HG03135 (cell line): ENCODE measurements around the gene ASH1L.
"Not testable (repeated sequence)": the region's sequence is repeated elsewhere in the genome, so short reads cannot be mapped to it uniquely, and the experiment has no call there.

Experiments used
- ATAC-seq: cut with Tn5 transposase; IDR thresholded peaks from one replicate; pipeline ENCODE4 v1.9.1; 2021; ENCODE audit warnings: mild to moderate bottlenecking, moderate library complexity; ENCODE audit not compliant: unreplicated experiment

Gene ASH1L

DNA sequence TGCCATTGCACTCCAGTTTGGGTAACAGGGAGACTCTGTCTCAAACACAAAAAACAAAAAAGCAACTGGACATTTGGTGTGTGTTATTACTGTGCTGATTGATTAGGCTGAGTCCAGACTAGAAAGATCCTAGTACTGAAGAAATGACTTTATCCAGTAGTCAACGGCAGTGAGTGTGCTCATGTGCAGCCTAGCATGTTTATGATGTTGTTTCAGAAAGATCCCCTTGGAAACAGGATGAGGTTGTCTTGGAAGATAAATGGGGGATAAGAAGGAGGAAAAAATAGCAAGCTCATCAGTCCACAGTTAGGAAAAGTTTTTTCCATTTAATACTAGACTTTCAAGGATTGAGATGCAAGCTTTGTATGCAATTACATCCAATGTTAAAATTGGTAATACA lies 227.6 kb downstream of the ASH1L start:
- ATAC-seq, result no peak

DNA sequence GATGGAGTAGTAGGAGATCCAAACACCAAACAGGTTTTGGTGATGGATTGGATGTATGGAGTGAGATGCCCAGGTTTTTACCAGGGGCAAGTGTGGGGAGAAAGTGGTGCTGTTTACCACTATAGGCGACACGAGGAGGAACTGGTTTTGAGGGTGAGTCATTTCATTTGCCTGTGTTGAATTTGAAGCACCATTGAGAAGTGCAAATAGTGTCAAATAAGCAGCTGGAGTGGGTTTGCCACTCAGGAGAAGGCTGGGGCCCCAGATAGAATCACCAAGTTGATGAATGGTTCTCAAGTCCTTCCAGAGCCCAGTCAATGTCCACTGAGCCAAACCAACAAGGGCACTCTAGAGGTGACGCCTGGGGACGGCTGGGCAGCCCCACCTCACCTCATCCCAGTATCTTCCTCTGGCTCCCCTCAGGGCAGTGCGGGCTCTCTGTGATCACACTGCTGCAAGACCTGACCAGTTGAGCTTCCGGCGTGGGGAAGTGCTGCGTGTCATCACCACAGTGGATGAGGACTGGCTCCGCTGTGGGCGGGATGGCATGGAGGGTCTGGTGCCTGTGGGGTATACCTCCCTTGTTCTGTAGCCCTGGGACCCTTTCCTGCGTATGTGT lies 232.5 kb downstream of the ASH1L start:
- no peak for ATAC-seq

DNA sequence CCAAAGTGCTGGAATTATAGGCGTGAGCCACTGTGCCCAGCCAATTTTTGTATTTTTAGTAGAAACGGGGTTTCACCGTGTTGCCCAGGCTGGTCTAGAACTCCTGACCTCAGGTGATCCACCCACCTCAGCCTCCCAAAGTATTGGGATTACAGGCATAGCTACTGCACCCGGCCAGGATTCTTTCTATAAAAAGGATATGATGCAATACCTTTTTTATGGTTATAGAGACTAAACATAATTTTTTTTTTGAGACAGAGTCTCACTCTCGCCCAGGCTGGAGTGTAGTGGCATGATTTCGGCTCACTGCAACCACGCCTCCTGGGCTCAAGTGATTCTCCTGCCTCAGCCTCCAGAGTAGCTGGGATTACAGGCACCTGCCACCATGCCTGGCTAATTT lies 233.7 kb downstream of the ASH1L start:
- not testable (repeated sequence) for ATAC-seq

DNA sequence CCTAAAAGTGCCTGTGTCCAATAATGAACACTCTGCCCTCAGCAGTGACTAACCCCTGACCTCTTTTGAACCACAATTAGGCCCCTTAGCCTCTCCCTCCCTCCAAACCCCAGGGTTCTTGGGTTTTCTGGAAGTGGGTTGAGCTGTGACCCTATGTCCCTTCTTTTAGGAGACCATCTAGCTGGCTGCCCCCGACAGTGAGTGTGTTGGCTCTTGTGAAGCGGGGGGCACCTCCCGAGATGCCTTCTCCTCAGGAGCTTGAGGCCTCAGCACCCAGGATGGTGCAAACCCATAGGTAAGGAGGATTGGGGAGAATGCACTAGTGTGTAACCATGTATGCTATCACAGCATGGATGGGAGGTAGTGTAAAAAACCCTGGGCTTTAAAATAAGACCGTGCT lies 234.6 kb downstream of the ASH1L start:
- ATAC-seq, result no peak

DNA sequence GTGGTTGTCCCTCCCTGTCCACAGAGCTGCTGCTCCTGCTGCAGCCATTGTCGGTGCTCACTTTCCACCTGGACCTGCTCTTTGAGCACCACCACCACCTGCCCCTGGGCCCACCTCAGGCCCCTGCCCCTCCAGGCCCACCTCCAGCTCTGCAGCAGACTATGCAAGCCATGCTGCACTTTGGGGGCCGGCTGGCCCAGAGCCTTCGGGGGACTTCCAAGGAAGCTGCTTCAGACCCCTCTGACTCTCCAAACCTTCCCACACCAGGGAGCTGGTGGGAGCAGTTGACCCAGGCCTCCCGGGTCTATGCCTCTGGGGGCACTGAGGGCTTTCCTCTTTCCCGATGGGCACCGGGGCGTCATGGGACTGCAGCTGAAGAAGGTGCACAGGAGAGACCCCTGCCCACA lies 236.0 kb downstream of the ASH1L start:
- ATAC-seq, result no peak

DNA sequence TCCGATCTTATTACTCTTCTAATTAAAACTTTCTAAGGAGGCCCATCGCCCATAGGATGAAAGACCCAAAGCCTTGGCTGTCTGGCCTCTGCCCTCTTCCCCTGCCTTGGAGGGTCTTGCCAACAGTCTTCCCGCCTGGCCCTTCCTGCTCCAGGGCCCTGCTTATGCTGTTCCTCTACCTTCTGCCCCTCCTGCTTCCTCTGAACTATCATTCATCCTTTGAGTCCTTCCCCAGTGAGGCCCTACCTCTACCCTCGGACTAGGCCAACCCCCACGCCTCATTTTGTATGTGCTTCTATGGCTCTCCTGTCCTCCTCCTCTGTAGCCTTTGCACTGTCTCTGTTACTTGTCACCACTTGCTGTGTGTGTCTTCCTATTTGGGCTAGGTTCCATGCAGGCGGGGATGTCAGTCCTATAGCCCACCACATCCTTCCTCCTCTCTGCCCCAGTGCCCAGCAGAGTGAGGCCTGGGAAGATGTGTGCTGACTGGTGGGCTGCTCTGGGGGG lies 236.5 kb downstream of the ASH1L start:
- ATAC-seq, result no peak

DNA sequence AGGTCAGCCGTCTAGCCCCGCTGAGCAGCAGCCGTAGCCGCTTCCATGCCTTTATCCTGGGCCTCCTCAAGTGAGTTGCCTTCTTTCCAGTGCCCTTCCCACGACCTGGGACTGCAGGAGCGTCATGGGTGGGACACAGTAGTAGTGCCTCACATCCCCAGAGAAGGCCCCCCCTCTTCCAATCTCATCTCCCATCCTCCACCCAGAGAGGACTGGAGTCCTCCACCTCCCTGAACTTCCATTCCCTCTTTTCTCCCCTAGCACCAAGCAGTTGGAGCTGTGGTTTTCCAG lies 237.1 kb downstream of the ASH1L start:
- ATAC-seq, result no peak

DNA sequence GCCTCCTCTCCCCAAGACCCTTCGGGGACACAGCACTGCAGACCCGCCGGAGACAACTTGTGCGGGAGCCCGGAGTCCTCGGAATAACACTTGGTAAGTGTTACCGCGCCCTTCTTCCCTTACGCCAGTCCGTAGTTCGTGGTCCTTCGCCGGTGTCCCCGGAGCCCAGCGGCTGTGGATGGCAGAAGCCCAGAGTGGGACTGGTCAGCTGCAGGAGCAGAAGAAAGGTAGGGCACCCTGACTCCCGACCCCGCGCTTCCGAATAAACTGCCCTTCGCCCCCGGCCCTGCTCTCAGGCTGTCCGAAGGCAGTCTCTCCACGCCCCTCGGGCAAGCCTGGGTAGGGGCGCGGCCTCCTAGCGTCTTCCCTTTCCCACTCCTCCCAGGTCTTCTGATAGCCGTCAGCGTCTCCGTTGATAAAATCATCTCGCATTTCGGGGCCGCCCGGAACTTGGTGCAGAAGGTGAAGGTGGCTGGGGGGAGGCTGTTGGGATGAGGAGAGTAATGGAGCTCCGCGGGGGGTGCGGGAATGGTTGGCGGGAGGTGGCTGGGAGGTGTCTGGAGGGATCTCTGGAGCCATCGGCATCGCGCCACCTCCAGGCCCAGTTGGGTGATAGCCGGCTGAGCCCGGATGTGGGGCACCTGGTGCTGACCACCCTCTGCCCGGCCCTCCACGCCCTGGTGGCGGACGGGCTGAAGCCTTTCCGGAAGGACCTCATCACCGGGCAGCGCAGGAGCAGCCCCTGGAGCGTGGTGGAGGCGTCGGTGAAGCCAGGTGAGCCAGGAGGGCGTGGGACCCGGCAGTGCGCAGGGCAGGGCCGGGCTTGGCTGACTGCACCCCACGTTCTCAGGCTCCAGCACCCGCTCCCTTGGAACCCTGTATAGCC lies 237.6 kb downstream of the ASH1L start:
- no peak for ATAC-seq

DNA sequence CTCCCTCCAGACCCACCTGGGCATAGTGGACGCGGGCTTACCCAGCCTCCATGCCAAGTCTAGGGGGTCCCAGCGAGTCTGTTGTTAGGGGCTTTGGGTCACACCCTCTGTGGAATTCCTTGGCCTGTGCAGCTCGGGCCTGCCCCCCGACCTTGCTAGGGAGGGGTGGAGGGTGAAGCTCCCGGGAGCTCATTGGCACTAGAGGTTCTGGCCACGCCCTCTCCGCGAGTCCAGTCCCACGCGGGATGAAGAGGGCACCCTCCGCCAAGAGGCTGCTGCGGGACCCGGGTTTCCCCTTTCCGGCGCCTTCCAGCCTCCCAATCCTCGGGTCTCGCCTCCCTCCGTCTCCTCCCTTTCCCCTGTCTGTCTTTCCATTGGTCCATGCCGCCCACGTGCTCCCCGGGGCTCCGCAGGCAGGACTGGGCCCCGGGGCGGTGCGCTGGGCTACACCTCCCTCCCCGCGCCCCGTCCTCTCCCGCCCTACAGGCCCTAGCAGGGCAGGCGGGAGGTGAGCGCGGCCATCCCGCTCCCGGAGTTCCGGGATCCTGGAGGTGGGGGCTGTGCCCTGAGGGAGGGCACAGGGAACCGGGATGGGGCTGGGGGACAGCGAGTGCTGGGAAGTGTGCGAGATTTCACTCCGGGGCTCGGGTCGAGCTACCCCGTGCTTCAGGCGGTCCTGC lies 238.4 kb downstream of the ASH1L start:
- peak; percentile 53 for ATAC-seq

DNA sequence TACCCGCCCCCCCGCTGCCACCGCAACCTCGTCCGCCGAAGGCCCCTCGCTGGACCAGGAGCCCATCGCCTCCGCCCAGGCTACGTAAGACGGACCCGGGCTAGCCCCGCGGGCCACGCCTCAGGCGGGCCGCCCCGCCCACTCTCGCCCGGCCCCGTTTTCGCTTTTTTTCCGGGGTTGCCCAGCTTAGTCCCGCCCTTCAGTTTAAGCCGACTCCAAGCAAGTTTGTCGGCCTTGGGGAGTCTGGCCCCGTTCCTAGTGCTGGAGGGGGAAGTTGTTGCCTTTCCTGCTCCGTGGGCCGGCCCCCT lies 238.9 kb downstream of the ASH1L start:
- peak; percentile 38 for ATAC-seq

DNA sequence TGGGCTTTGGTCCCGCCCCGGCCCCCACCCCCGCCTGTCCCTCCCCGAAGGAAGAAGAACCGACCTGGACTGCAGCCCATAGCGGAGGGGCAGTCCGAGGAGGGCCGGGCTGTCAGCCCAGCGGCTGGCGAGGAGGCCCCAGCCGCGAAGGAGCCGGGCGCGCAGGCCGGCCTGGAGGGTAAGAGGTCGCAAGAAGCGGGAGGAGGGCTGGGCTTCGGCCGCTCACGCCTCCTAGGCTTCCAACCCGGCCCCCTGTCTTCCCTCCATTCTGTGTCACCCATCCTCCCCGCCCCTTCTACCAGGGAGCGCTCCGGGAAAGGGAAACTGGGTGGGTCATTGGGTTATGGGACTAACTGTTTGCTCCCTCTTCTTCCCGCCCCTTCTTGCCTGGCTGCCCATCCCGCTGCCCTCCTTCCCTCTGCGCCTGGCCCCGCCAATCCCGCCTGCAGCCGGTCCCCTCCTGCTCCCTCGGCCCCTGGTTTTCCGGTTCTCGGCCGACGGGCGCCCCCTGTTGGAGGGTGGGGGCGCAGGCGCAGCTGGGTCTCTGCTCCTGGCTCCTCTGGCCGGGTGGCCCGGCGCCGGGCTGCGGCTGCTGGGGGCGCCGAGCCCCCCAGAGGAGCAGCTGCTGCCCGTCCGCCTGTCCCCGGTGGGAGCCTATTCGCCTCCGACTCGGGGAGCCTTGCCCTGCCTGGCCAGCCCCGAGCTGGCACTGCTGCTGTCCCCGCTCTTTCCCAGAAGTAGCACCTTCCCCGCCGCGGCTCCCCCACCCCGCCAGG lies 239.5 kb downstream of the ASH1L start:
- ATAC-seq, result peak; percentile 43

DNA sequence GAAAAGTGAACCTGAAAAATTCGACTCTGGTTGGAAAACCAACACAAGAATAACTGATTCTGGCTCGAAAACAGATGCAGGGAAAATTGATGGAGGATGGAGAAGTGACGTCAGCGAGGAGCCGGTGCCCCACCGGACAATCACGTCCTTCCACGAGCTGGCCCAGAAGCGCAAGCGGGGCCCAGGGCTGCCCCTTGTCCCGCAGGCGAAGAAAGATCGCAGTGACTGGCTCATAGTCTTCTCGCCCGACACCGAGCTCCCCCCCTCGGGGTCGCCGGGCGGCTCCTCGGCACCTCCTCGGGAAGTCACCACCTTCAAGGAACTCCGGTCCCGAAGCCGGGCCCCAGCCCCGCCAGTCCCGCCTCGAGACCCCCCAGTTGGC lies 240.0 kb downstream of the ASH1L start:
- ATAC-seq, result no peak

DNA sequence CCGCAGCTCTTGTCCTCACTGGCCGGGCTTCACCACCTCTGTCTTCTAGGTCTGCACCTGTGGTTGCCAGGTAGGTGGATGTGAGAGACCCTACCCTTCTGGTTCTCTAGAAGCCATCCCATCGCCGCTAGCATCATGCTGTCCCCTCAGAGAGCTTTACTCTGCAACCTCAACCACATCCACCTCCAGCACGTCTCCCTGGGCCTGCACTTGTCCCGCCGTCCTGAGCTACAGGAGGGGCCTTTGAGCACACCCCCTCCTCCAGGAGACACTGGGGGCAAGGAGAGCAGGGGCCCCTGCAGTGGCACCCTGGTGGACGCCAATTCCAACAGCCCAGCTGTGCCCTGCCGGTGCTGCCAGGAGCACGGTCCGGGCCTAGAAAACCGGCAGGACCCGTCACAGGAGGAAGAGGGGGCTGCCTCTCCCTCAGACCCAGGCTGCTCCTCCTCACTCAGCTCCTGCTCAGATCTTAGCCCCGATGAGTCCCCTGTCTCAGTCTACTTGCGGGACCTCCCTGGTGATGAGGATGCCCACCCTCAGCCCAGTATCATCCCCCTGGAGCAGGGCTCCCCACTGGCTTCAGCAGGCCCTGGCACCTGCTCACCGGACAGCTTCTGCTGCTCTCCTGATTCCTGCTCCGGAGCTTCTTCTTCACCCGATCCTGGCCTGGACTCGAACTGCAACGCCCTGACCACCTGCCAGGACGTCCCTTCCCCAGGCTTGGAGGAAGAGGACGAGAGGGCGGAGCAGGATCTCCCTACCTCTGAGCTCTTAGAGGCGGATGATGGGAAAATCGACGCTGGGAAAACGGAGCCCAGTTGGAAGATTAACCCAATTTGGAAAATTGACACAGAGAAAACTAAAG lies 240.7 kb downstream of the ASH1L start:
- no peak for ATAC-seq

DNA sequence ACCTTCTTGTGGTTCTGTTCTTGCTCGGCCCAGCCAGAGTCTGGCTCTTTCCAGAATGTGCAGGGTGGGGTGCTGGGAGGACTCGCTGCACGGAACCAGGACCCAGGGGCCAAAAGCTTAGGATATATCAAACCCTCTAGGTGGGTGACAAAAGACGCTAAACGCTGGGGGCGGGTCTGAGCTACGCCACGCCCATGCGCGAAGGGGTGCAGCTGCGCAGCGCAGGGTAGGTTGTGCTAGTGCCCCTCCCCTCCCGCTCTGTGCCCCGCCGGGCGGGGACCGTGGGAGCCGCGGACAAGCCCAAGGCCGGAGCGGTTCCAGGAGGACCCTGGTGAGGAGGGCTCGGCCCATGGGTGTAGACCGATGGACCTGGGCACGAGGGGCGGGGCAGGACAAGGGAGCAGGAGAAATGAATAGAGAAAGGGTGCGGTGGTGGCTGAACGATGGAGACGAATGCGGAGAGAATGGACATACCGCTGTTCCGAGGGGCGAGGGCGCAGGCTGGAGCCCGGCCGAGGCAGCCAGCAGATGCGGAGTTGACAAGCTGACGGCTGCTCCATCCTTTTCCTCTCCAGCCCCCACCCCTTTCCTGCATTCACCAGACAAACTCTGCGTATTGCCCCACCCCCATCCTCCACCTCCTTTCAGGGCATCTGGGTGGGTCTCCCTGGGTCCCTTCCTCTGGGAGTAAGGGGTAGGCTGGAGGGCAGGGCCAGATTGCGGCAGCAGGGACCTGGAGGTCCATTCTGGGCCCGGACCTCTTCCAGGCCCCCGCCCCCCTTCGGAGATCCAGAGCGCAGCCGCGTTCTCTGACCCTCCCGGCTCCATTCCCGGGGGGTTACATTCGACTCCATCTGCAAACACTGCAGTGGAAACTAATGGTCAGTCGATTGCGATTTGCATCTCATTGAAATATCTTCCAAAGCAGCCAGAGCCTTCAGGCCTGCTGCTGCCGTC lies 241.7 kb downstream of the ASH1L start, which contains the start of gene RUSC1:
Gene RUSC1 (plus strand): TSS at position 234 of the 957 bp plus-strand sequence. CDS start 880 bp downstream, outside the sequence.
- peak; percentile 27 for ATAC-seq

DNA sequence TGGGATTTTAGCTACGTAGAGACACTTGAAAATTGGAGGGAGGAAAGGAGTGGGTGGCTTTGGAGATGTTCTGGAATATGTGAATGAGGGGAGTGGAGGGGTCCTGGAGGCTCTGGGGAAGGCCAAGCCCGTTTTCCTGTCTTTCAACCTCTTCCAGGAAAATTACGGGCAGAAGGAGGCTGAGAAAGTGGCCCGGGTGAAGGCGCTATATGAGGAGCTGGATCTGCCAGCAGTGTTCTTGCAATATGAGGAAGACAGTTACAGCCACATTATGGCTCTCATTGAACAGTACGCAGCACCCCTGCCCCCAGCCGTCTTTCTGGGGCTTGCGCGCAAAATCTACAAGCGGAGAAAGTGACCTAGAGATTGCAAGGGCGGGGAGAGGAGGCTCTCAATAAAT lies 242.4 kb downstream of the ASH1L start:
- ATAC-seq, result no peak

DNA sequence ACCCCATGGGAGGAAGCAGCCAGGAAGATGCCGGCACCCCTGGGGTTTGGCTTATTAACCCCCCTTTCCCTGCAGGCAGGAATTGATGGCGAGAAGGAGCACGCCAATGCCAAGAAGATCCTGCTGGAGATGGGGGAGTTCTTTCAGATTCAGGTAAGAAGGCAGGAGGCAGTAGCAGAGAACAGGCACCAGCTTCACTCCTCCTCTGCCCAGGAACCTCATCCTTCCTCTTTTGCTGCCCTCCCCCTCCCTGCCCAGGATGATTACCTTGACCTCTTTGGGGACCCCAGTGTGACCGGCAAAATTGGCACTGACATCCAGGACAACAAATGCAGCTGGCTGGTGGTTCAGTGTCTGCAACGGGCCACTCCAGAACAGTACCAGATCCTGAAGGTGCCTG lies 243.1 kb downstream of the ASH1L start:
- ATAC-seq, result no peak

DNA sequence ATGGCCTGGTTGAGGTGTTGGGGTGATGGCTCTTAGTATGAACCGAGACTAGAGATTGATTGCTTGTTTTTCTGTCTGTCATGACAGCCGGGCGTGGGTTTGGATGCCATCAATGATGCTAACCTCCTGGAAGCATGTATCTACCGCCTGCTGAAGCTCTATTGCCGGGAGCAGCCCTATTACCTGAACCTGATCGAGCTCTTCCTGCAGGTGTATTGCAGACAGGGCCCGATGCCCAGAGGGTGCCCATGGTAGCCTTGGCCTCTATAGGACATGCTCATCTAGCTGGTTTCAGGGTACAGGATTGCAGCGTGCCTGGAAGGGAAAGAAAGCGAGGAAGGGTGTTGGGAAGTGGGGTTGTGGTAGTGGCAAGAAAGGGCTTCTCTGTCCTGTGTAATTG lies 244.5 kb downstream of the ASH1L start:
- ATAC-seq, result no peak

DNA sequence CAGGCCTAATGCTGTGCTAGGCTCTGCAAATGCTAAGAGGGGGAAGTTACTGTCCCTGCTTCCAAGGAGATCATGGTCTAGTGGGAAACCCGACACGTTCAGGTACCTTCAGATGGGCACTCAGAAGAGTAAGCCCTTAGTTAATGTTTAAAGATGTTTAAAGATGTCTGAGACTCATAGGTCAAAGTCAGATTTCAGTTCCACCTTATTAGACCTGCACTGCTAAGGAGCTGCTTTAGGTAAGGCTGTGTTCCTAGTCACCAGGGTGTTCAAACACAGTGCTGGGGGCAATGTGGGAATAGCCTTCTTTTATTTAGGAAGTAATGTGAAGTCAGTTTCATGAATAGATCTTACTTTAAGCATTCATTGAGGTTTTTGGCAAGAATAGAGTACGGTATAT lies 245.7 kb downstream of the ASH1L start:
- ATAC-seq, result no peak

DNA sequence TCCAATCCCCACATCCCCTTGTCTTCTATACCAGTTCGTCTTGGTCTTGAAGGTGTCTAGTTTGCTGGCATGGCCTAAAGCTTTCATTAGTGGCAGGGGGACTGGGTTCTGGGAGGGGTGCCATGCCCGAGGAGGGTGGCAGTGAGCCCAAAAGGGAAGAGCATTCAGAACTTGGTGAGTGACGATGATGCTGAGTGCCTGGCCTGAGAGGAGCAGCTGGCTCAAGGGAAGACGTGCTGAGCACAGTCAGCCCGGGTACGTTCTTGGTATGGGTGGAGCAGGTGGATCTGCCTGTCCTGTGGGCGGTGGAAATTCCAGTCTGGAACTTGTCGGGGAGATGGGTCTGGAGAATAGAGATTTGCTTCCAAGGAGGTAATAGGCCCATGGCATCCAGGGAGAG lies 249.3 kb downstream of the ASH1L start:
- no peak for ATAC-seq
